Left ventricle myocardium inferior (tissue), 1 donor: Measurements from ENCODE around the gene ESRRG. TPM values are rescaled to one million over a fixed set of nuclear protein-coding genes. Genes with fewer than 3 reads are reported as not detected.

Experiments
- DNase-seq: peaks from one replicate; pipeline ENCODE4 v3.0.0-alpha.2; 2020
- H3K27ac ChIP-seq: fragments of 200-600 bp; replicated peaks from 2 replicates; pipeline ENCODE4 v1.8.0; 2021
- H3K27me3 ChIP-seq: fragments of 200-600 bp; 2 replicates; pipeline ENCODE4 v1.8.0; 2021; ENCODE audit warnings: low read depth
- H3K36me3 ChIP-seq: fragments of 200-600 bp; 2 replicates; pipeline ENCODE4 v1.8.0; 2021
- H3K4me1 ChIP-seq: fragments of 200-600 bp; 2 replicates; pipeline ENCODE4 v1.8.0; 2021
- H3K4me3 ChIP-seq: fragments of 200-600 bp; 2 replicates; pipeline ENCODE4 v1.8.0; 2021; ENCODE audit warnings: mild to moderate bottlenecking, moderate library complexity
- H3K9me3 ChIP-seq: fragments of 200-600 bp; replicated peaks from 2 replicates; pipeline ENCODE4 v1.8.0; 2021
- intact Hi-C: fragments of 100-400 bp; cut with micrococcal nuclease; formaldehyde crosslinking; loops from one replicate; pipeline ENCODE4 v1.11.0; 2022
- total RNA-seq: library from RNA; stranded (reverse); fragmentation: NEBNext Ultra II Directional; extraction: Animal tissue kit (Norgen Biotek cat#: 25700); gene quantifications from one replicate; pipeline ENCODE4 v1.2.1, GENCODE V29; 2021
- TF ChIP-seq, protein P1 (sequence below): fragments of 200-600 bp; IDR thresholded peaks from 2 replicates; pipeline ENCODE4 v1.8.0; 2021; ENCODE audit warnings: antibody characterized with exemption, mild to moderate bottlenecking, borderline replicate concordance
- donor health status: DM: no; HTN: yes; CAD: no; lungs with severe emphysema.

Gene ESRRG
- total RNA-seq, 1 donor from 2014 or later = 58.5 TPM

DNA sequence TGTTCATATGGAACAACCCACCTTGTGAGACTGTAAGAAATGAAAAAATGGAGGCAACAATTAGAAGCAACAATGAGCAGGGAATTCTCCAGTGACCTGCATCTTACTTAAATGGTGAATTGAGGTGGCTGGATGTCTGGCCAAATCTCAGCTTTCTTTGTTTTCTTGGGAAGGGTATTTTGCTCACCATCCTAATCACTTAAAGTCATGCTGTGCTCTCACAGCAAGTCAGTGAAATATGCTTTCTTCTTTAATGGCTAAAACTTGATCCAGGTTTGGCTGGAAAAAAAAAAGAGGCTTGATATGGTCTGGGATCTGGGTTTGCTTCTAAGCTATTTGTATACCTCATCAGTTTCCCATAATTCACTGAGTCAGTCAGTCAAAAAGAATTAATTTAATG is 124.8 kb downstream of the ESRRG start:
- Histone ChIP-seq H3K4me3 (no peak overlapping the region), H3K27me3 (no peaks in the 10 kb centered on the region), H3K36me3 (no peaks in the 10 kb centered on the region), H3K4me1 (peaks cover 18% of the 10 kb centered on the region), H3K9me3 (no peaks in the 10 kb centered on the region), H3K27ac (no peak overlapping the region)
- TF ChIP-seq, protein P1, sequence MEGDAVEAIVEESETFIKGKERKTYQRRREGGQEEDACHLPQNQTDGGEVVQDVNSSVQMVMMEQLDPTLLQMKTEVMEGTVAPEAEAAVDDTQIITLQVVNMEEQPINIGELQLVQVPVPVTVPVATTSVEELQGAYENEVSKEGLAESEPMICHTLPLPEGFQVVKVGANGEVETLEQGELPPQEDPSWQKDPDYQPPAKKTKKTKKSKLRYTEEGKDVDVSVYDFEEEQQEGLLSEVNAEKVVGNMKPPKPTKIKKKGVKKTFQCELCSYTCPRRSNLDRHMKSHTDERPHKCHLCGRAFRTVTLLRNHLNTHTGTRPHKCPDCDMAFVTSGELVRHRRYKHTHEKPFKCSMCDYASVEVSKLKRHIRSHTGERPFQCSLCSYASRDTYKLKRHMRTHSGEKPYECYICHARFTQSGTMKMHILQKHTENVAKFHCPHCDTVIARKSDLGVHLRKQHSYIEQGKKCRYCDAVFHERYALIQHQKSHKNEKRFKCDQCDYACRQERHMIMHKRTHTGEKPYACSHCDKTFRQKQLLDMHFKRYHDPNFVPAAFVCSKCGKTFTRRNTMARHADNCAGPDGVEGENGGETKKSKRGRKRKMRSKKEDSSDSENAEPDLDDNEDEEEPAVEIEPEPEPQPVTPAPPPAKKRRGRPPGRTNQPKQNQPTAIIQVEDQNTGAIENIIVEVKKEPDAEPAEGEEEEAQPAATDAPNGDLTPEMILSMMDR = no peak
- DNase-seq = no peak
- intact Hi-C loops = no loop called here

DNA sequence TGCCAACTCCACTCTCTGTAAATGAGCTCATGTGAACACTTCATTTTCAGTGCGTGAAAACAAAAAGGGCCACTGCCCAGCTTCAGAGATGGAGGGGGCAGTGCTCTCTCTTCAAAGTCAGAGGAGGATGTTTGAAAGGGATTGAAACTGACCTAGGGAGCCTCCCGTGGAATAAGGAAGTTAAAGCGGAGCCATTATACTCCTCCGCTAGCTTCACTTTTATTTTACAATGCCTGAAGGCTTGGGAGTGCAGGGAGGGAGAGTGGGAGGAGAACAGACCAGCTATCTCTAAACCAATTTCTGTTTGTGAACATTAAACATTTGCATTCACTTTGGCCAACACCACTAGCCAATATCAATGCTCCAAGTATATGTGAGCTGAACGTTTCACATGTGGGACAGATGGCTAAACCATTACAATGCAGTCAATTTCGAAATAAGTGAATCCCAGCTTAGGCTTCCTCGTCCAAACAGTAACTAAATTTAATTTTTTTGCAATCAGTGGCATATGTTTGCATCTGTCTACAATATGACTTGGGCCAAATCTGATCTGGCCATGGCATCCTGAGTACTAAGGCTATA is 126.9 kb downstream of the ESRRG start:
- Histone ChIP-seq H3K27ac (no peak overlapping the region), H3K4me1 (peaks cover 14% of the 10 kb centered on the region), H3K36me3 (no peaks in the 10 kb centered on the region), H3K9me3 (no peaks in the 10 kb centered on the region), H3K27me3 (no peaks in the 10 kb centered on the region), H3K4me3 (no peak overlapping the region)
- intact Hi-C loops = no loop called here
- DNase-seq = no peak
- TF ChIP-seq, protein P1 = no peak

DNA sequence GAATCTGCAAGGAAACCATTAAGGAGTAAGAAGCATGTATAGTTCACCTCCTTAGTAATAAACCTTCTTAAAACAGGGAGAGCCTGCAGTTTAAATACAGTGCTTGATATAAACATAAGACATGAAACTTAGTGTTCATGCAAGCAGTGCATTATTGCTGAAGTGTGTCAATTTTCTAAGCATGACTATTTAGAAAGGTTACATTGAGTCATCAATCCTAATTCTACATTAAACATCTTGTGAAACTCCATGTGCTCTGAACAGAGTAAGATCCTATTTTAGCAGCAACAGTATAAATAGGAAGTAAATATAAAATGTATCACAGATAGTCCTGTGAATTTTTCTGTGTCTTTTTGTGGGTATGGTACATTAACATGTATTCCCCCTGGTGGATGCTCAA is 135.5 kb downstream of the ESRRG start:
- TF ChIP-seq, protein P1 = no peak

DNA sequence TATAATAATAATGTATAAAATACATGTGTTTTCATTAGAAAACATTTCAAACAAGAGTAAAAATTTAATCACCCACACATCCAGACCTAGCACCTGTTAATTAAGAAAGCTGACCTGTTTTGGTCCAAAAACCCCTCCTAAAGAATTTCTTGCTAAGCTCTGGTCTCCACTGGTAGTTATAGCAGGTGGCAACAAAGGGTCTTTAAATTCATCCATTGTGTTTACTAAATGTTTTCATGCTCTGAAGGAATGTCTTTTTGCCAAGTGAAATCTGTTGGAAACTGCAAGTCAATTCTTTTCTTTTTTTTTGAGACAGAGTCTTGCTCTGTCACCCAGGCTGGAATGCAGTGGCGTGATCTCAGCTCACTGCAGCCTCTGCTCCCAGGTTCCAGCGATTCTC is 141.1 kb downstream of the ESRRG start:
- TF ChIP-seq, protein P1 = no peak
- Histone ChIP-seq H3K27me3 (no peaks in the 10 kb centered on the region), H3K4me3 (no peak overlapping the region), H3K36me3 (no peaks in the 10 kb centered on the region), H3K9me3 (no peaks in the 10 kb centered on the region), H3K27ac (no peak overlapping the region), H3K4me1 (peaks cover 9% of the 10 kb centered on the region)
- no peak for DNase-seq
- intact Hi-C loops = no loop called here

More for the DNA sequence above, 135.5 kb downstream of the ESRRG start:
- H3K4me1 ChIP-seq = no peaks in the 10 kb centered on the region
- no peak for DNase-seq
- H3K27ac ChIP-seq = no peak overlapping the region
- no peaks in the 10 kb centered on the region for H3K9me3 ChIP-seq
- no peak overlapping the region for H3K4me3 ChIP-seq
- H3K36me3 ChIP-seq = no peaks in the 10 kb centered on the region
- H3K27me3 ChIP-seq = no peaks in the 10 kb centered on the region
- intact Hi-C loops = no loop called here

DNA sequence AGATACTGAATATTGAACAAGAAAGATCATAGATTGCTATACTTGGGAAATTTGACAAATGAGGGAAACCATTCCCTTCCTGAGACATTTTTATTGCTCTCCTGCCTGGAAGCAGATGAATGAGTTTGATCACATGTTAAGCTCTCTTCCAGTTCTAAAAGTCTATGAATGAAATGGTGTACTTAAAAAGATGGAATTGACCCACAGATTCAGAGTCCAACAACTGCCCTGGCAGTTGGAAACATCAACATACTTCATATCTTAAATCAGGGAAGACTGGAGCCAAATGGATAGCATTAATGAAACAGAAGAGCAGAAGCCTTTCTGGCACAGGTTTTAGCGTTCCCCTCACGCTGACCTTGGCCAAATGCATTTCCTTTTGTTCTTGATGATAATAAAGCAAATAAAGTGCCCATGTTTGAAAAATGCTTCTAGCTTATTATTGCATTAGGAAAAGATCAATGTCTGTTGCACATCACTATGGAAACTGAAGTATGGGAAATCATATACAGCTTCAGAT is 142.6 kb downstream of the ESRRG start:
- Histone ChIP-seq H3K4me1 (peaks cover 22% of the 10 kb centered on the region), H3K4me3 (no peak overlapping the region)
- intact Hi-C loops = no loop called here

More for the DNA sequence above, 142.6 kb downstream of the ESRRG start:
- Histone ChIP-seq H3K27me3 (no peaks in the 10 kb centered on the region), H3K27ac (no peak overlapping the region), H3K9me3 (no peaks in the 10 kb centered on the region), H3K36me3 (no peaks in the 10 kb centered on the region)
- DNase-seq = no peak
- TF ChIP-seq, protein P1 = no peak
